Myocyte (in vitro differentiated cells): ENCODE measurements around the gene XYLT2. TPM values are rescaled to one million over a fixed set of nuclear protein-coding genes. Genes with fewer than 3 reads are reported as not detected.

Source experiments
- DNase-seq: peaks from one replicate; pipeline ENCODE4 v3.0.0-alpha.2; 2012; ENCODE audit warnings: low read depth
- total RNA-seq: library from RNA; depleted of rRNA; stranded (reverse); fragments of >200 nt; gene quantifications from 2 replicates; pipeline ENCODE4 v1.2.3, GENCODE V29; 2014

XYLT2 gene
- total RNA-seq, 1 donor from 2014 or later, result 26.0 TPM

GRCh38 chr17:50363217-50364060 is 17.5 kb downstream of the XYLT2 start:
- DNase-seq, result peak; percentile 18

GRCh38 chr17:50364061-50364458 is 18.1 kb downstream of the XYLT2 start:
- no peak for DNase-seq

- peak; percentile 24 for DNase-seq
Observed at GRCh38 chr17:50364715-50365114, 18.8 kb downstream of the XYLT2 start.

GRCh38 chr17:50365165-50365564 is 19.2 kb downstream of the XYLT2 start:
- DNase-seq, result no peak

GRCh38 chr17:50365649-50366393 is 19.9 kb downstream of the XYLT2 start:
- DNase-seq, result peak; percentile 62

GRCh38 chr17:50367401-50367800 is 21.5 kb downstream of the XYLT2 start:
- DNase-seq, result no peak

- DNase-seq, result no peak
Observed at GRCh38 chr17:50370052-50370451, 24.1 kb downstream of the XYLT2 start.

- no peak for DNase-seq
Observed at GRCh38 chr17:50371526-50371925, 25.6 kb downstream of the XYLT2 start.

- no peak for DNase-seq
Observed at GRCh38 chr17:50372222-50372757, 26.4 kb downstream of the XYLT2 start.

GRCh38 chr17:50372758-50373556 is 27.0 kb downstream of the XYLT2 start, which contains the start of the genes EME1 and MRPL27:
Gene EME1 (plus strand): TSS chr17:50373229. CDS start chr17:50375209, 1,980 bp downstream.
Gene MRPL27 (minus strand): TSS chr17:50373184. CDS start chr17:50373170, 14 bp downstream.
- peak; percentile 91 for DNase-seq

GRCh38 chr17:50373705-50374104 is 27.8 kb downstream of the XYLT2 start:
- no peak for DNase-seq

- DNase-seq, result no peak
Observed at GRCh38 chr17:50375858-50376538, 30.1 kb downstream of the XYLT2 start.

- no peak for DNase-seq
Observed at GRCh38 chr17:50379351-50380132, 33.6 kb downstream of the XYLT2 start.

GRCh38 chr17:50380369-50381259 is 34.7 kb downstream of the XYLT2 start:
- DNase-seq, result no peak

- no peak for DNase-seq
Observed at GRCh38 chr17:50381260-50381815, 35.4 kb downstream of the XYLT2 start.

- peak; percentile 43 for DNase-seq
Observed at GRCh38 chr17:50381920-50382319, 36.0 kb downstream of the XYLT2 start.

GRCh38 chr17:50382931-50383330 is 37.0 kb downstream of the XYLT2 start:
- no peak for DNase-seq

- no peak for DNase-seq
Observed at GRCh38 chr17:50386510-50386909, 40.6 kb downstream of the XYLT2 start.
